WTC11 (cell line): Measurements from ENCODE around the gene EXOC3L4. TPM values are rescaled to one million over a fixed set of nuclear protein-coding genes. Genes with fewer than 3 reads are reported as not detected.

Experiments used
- ATAC-seq: fragments of 200-7000 bp; cut with Tn5 transposase; 2 replicates; pipeline ENCODE4 v1.10.0; 2021; ENCODE audit warnings: mild to moderate bottlenecking, moderate library complexity
- CTCF ChIA-PET: fragments of 300-600 bp; sonication (Branson Sonifier 250); formaldehyde crosslinking; loops from one replicate; lab custom pipeline; 2021; ENCODE audit warnings: antibody characterized with exemption; lab: Charles Lee
- POLR2A ChIA-PET: fragments of 350-600 bp; sonication (Branson Sonifier 250); formaldehyde crosslinking; loops from one replicate; lab custom pipeline; 2021; ENCODE audit warnings: antibody characterized with exemption; lab: Charles Lee
- DNase-seq: peaks from one replicate; pipeline ENCODE4 v3.0.0; 2021; ENCODE audit warnings: low spot score
- H3K27ac Mint-ChIP-seq: 2 replicates; pipeline ENCODE4 v1.8.0; 2021; ENCODE audit warnings: mixed read lengths
- H3K27me3 Mint-ChIP-seq: 2 replicates; pipeline ENCODE4 v1.8.0; 2021; ENCODE audit warnings: low read depth, mild to moderate bottlenecking, moderate library complexity, mixed read lengths
- H3K36me3 Mint-ChIP-seq: 2 replicates; pipeline ENCODE4 v1.8.0; 2021; ENCODE audit warnings: mixed read lengths
- H3K4me1 Mint-ChIP-seq: 2 replicates; pipeline ENCODE4 v1.8.0; 2022; ENCODE audit warnings: mixed read lengths
- H3K4me3 Mint-ChIP-seq: 2 replicates; pipeline ENCODE4 v1.8.0; 2021; ENCODE audit warnings: mild to moderate bottlenecking, moderate library complexity, mixed read lengths
- H3K9me3 Mint-ChIP-seq: 2 replicates; pipeline ENCODE4 v1.8.0; 2021; ENCODE audit warnings: mixed read lengths
- AR ChIP-seq: fragments of 250-450 bp; sonication (Bioruptor Pico); IDR thresholded peaks from 2 replicates; pipeline ENCODE4 v1.9.0; 2021; ENCODE audit warnings: mild to moderate bottlenecking
- E2F4 ChIP-seq: sonication (generic); formaldehyde crosslinking; IDR thresholded peaks from 2 replicates; pipeline ENCODE4 v1.8.1; 2022; ENCODE audit warnings: low read depth, mild to moderate bottlenecking, moderate library complexity, missing genetic modification reagents, borderline replicate concordance
- EMX1 ChIP-seq: fragments of 250-450 bp; sonication (Bioruptor Pico); IDR thresholded peaks from 2 replicates; pipeline ENCODE4 v1.8.0; 2021; ENCODE audit warnings: mild to moderate bottlenecking
- ESRRA ChIP-seq: sonication (generic); formaldehyde crosslinking; IDR thresholded peaks from 2 replicates; pipeline ENCODE4 v1.8.1; 2022; ENCODE audit warnings: mild to moderate bottlenecking, missing genetic modification reagents, borderline replicate concordance
- HMGXB4 ChIP-seq: sonication (generic); formaldehyde crosslinking; IDR thresholded peaks from 2 replicates; pipeline ENCODE4 v1.8.1; 2023; ENCODE audit warnings: mild to moderate bottlenecking, moderate library complexity, missing genetic modification reagents
- IRF2 ChIP-seq: sonication (generic); formaldehyde crosslinking; IDR thresholded peaks from 2 replicates; pipeline ENCODE4 v1.8.0; 2022; ENCODE audit warnings: low read depth, missing genetic modification reagents, borderline replicate concordance
- NFYB ChIP-seq: sonication (generic); formaldehyde crosslinking; conservative IDR thresholded peaks from 2 replicates; pipeline ENCODE4 v1.8.0; 2022; ENCODE audit warnings: low read depth, missing genetic modification reagents
- NR3C1 ChIP-seq: sonication (generic); formaldehyde crosslinking; conservative IDR thresholded peaks from 2 replicates; pipeline ENCODE4 v1.8.1; 2023; ENCODE audit warnings: low read depth, mild to moderate bottlenecking, missing genetic modification reagents
- PREB ChIP-seq: sonication (generic); formaldehyde crosslinking; IDR thresholded peaks from 2 replicates; pipeline ENCODE4 v1.8.1; 2022; ENCODE audit warnings: mild to moderate bottlenecking, missing genetic modification reagents, moderate library complexity, borderline replicate concordance
- RELA ChIP-seq: sonication (generic); formaldehyde crosslinking; IDR thresholded peaks from 2 replicates; pipeline ENCODE4 v1.8.1; 2022; ENCODE audit warnings: missing genetic modification reagents, mild to moderate bottlenecking, borderline replicate concordance
- RORB ChIP-seq: fragments of 250-450 bp; sonication (Bioruptor Pico); IDR thresholded peaks from 2 replicates; pipeline ENCODE4 v1.9.0; 2021; ENCODE audit warnings: mild to moderate bottlenecking
- STAT6 ChIP-seq: sonication (generic); formaldehyde crosslinking; conservative IDR thresholded peaks from 2 replicates; pipeline ENCODE4 v1.8.1; 2023; ENCODE audit warnings: mild to moderate bottlenecking, low read depth, missing genetic modification reagents, moderate library complexity
- TCF7 ChIP-seq: sonication (generic); formaldehyde crosslinking; IDR thresholded peaks from 2 replicates; pipeline ENCODE4 v1.8.0; 2022; ENCODE audit warnings: mild to moderate bottlenecking, low read depth, missing genetic modification reagents, moderate library complexity
- USF2 ChIP-seq: sonication (generic); formaldehyde crosslinking; IDR thresholded peaks from 2 replicates; pipeline ENCODE4 v1.8.1; 2023; ENCODE audit warnings: mild to moderate bottlenecking, missing genetic modification reagents, moderate library complexity
- ZBTB21 ChIP-seq: sonication (generic); formaldehyde crosslinking; IDR thresholded peaks from 2 replicates; pipeline ENCODE4 v1.8.1; 2023; ENCODE audit warnings: mild to moderate bottlenecking, missing genetic modification reagents, borderline replicate concordance
- ZNF423 ChIP-seq: fragments of 250-450 bp; sonication (Bioruptor Pico); IDR thresholded peaks from 2 replicates; pipeline ENCODE4 v2.1.2; 2022; ENCODE audit warnings: mild to moderate bottlenecking, moderate library complexity
- ZNF425 ChIP-seq: fragments of 250-450 bp; sonication (Bioruptor Pico); conservative IDR thresholded peaks from 2 replicates; pipeline ENCODE4 v1.9.0; 2021; ENCODE audit warnings: mild to moderate bottlenecking
- ZSCAN18 ChIP-seq: fragments of 250-450 bp; sonication (Bioruptor Pico); IDR thresholded peaks from 2 replicates; pipeline ENCODE4 v2.1.2; 2022; ENCODE audit warnings: mild to moderate bottlenecking, moderate library complexity
- total RNA-seq: library from RNA; stranded (reverse); gene quantifications from 3 replicates; pipeline ENCODE4 v1.2.3, GENCODE V29; 2021

EXOC3L4 gene
- total RNA-seq, 1 experiment from 2014 or later = 0.42 TPM

- ATAC-seq (no peak), DNase-seq (no peak)
- H3K36me3 Mint-ChIP-seq = no peaks in the 10 kb centered on the region
- H3K4me3 Mint-ChIP-seq = no peak overlapping the region
- no peak for TF ChIP-seq RORB (CRISPR knock-in tag)
- TF ChIP-seq TCF7 (CRISPR knock-in tag) = no peak
- no peak for TF ChIP-seq RELA (CRISPR knock-in tag)
- no peak for TF ChIP-seq E2F4 (CRISPR knock-in tag)
- TF ChIP-seq PREB (CRISPR knock-in tag) = no peak
- no peak for TF ChIP-seq ZNF423
- no peak for TF ChIP-seq IRF2 (CRISPR knock-in tag)
- no peak for TF ChIP-seq STAT6 (CRISPR knock-in tag)
- no peak for TF ChIP-seq ZBTB21 (CRISPR knock-in tag)
- TF ChIP-seq EMX1 (CRISPR knock-in tag) = no peak
- no peak for TF ChIP-seq NR3C1 (CRISPR knock-in tag)
- TF ChIP-seq ESRRA = no peak
- no peak for TF ChIP-seq USF2 (CRISPR knock-in tag)
- H3K4me1 Mint-ChIP-seq = no peaks in the 10 kb centered on the region
- H3K27ac Mint-ChIP-seq = no peak overlapping the region
- H3K27me3 Mint-ChIP-seq = peaks cover 5% of the 10 kb centered on the region
- ChIA-PET POLR2A (no interaction called here), CTCF (interaction anchor here (2.0 to 7.2 kb wide), 2 partner anchors 31 to 50 kb away, joined by 5 to 74 read pairs; partner anchors contain the start of gene TNFAIP2)
- H3K9me3 Mint-ChIP-seq = no peaks in the 10 kb centered on the region
Measured at GRCh38 chr14:103073367-103073875, 21.1 kb upstream of the EXOC3L4 start.

GRCh38 chr14:103073876-103074728 lies 20.4 kb upstream of the EXOC3L4 start:
- CTCF ChIA-PET = interaction anchor here (0.9 to 7.2 kb wide), 19 partner anchors 12 to 437 kb away, joined by 3 to 74 read pairs (median 5); partner anchors contain the start of genes LBHD2 and TNFAIP2
- Mint-ChIP-seq H3K4me3 (peak overlapping the region; percentile 50), H3K4me1 (no peaks in the 10 kb centered on the region), H3K27me3 (peaks cover 5% of the 10 kb centered on the region), H3K9me3 (no peaks in the 10 kb centered on the region), H3K27ac (peak overlapping the region; percentile 70; the same call in 1 of the 2 replicates), H3K36me3 (no peaks in the 10 kb centered on the region)
- DNase-seq (no peak), ATAC-seq (no peak)
- POLR2A ChIA-PET = no interaction called here
- TF ChIP-seq AR (CRISPR knock-in tag) (no peak), RORB (CRISPR knock-in tag) (no peak), ZSCAN18 (no peak), HMGXB4 (CRISPR knock-in tag) (no peak), NFYB (no peak), ZNF425 (CRISPR knock-in tag) (no peak), ESRRA (no peak)
